Activated CD4-positive, alpha-beta T cell treated with anti-CD3 and anti-CD28 coated beads for 1 hour (primary cell): ENCODE data around the gene HSD17B14.
"Not testable (repeated sequence)": the region's sequence is repeated elsewhere in the genome, so short reads cannot be mapped to it uniquely, and the experiment has no call there.

ENCODE experiments used
- DNase-seq: peaks from one replicate; pipeline ENCODE4 v3.0.0-alpha.2; 2020

HSD17B14 gene

DNA sequence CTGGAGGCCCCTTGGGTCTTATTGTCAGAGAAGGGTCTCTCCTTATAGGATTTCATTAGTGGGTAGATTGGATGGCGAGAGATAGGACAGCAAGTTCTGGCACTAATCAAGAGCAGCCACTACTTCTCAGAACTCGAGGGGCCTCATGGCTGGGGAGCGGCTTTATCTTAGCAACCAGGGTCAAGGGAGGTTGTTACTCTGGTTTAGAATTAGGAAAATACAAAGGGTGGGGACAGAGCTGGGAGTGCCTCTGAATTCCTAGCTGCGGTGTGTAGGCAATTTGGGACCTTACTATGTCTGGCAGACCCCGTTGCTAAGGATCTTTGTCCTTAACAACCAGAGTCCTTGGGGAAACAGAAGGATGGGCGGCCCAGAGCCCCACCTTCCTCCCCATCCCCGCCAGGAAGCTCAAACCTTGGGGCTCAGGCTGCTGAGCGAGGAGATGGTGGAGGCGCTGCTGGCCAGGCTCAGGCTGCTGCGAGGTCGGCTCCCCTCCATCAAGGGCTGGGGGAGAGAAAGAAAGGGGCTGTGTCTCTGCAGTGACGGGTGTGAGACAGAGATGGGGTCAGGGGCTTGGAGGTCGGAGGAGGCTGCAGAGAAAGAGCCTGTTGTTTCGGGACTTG, 30.9 kb upstream of the HSD17B14 start:
- DNase-seq: no peak

DNA sequence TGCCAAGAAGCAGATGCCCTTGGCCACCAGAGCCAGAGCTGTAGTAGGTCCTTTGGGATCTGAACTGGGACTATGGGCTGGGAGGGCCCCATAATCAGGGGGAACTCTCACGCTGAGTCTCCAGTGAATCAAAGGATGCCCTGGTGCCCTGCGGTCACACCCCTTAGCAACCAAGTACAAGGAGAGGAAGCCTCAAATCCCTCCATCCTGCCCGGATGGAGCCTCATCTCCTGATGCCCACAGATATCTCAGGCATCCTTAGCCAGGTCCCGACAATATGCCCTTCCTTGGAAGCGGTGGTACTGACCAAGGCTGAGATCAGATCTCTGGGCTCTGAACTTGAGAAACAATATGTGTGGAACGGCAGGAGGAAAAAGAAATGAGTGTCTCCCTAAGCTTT, 30.4 kb upstream of the HSD17B14 start:
- DNase-seq: no peak

DNA sequence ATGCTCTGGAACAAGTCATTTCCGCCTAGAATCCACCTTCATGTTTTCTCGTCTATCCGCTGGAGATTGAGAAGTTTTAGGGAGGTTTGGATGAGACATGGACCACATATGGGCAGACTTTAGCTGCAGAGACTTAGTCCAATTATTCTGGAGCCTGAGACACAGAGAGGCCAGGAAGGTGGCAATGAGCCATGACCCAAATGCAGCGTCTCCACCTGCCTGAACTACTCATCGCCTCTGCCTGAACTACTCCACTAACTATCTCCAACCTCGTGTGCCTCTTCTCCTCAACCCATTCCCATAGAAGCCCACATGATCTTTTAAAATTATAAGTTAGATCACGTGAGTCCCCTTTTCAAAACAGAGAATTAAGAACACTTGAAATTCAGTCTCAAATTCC, 26.5 kb upstream of the HSD17B14 start:
- no peak for DNase-seq

DNA sequence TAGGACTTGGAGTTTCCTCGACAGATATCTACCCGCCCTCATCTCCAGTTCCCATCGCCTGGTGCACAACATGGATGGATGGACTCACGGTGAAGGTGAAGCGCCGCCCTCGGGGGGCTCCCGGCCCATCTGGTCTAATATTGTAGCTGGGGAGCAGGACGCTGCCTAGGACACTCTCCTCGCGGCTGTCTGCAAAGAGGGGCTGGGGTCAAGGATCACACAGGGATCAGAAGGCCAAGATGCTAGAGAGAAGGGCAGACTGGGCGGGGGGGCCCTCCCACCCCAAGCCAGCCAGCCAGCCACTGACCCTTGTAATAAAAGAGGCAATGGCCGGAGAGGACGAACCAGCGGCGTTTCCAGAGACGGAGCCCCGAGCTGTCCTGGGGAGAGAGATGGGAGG, 25.0 kb upstream of the HSD17B14 start:
- no peak for DNase-seq

- no peak for DNase-seq
Measured at GRCh38 chr19:48859711-48860572, 23.7 kb upstream of the HSD17B14 start.

DNA sequence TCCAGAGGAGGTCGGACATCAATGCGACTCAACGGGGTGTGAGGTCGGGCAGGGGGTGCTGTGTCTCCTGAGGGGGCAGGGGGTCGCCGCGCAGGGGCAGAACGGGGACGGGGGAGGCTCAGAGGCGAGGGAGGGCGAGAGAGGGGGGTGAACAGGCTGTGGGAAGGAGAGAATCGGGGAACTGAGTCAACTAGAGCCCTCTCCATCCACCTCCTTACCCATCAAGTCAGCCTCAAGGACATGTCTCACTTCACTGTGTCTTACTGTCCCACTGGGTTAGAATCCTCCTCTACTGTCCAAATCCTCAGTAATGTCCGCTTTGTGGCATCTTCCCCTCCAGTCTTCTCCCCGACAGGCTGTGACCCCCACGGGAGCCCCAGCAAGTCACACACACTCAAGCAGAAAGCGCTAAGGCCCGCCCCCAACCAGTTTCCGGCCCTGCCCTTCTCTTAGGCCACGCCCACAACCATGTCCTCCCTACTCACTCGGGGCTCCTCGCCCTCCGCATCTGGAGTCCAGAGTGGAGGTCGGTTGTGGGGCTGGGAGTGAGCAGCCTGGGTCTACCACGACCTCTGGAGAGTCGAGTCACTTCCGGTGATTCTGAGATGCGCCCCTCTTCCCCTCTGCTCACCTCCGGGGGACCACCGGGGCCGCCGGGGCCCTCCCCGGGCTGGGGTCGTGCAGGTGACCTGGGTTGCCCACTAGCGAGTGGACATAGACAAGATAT, 22.9 kb upstream of the HSD17B14 start:
- peak; percentile 73 for DNase-seq

GRCh38 chr19:48856921-48857320, 20.6 kb upstream of the HSD17B14 start:
- no peak for DNase-seq

- no peak for DNase-seq
Measured at GRCh38 chr19:48854103-48854502, 17.8 kb upstream of the HSD17B14 start.

DNA sequence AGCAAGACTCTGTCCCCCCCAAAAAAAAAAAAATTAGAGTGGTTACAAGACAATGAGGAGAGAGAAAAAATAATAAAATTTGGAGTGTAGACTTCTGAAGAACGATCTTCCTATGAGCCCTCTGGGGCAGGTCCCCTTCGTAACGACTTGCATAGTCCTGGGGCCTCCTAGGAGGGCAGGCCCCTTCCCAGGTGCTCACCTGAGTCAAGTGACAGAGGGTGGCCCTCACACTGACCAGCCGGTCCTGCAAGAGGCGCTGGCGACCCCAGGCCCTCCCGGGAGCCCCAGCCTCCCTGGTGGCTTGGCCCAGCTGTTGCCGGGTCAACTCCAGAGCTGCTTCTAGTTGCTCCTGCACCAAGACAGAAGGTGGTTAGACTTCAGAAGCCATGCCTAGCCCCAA, 17.2 kb upstream of the HSD17B14 start:
- DNase-seq: no peak

DNA sequence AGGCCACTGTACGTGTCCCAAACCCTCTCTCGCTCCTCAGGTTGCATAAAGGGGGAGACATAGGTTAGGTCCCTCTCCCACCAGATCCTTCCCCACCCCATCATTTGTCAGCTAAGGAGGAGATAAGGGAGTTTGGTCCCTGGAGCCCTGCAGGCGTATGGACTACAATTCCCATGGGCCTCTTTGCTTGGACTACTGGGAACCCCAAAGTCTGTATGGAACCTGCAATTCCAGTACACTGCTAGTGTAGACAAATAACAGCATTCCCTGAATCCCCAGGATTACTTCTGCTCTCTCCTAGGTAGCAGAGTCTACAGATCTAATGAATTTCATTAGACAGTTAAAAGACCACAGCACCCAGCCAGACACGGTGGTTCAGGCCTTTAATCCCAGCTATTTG, 16.0 kb upstream of the HSD17B14 start:
- no peak for DNase-seq

GRCh38 chr19:48846659-48847058, 10.4 kb upstream of the HSD17B14 start:
- DNase-seq: not testable (repeated sequence)

- no peak for DNase-seq
Measured at GRCh38 chr19:48845384-48845783, 9.1 kb upstream of the HSD17B14 start.

DNA sequence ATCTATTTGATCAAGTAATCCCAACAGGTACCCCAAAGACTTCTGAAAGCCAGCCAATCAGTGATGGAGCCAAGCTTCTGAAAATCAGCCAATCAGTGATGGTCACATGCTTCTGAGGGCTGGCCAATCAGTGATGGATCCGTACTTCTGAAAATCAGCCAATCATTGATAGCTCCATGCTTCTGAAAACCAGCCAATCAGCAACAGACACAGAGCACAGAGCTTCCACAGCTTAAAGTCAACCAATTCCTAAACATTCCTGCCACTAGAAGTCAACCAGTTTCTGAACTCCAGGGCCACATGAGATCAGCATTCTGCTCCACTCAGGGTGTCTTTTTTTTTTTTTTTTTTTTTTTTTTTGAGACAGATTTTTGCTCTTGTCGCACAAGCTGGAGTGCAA, 8.2 kb upstream of the HSD17B14 start:
- no peak for DNase-seq

GRCh38 chr19:48842789-48843162, 6.5 kb upstream of the HSD17B14 start:
- peak; percentile 11 for DNase-seq

GRCh38 chr19:48841571-48841970, 5.3 kb upstream of the HSD17B14 start:
- no peak for DNase-seq

GRCh38 chr19:48841047-48841446, 4.8 kb upstream of the HSD17B14 start:
- no peak for DNase-seq

GRCh38 chr19:48837687-48838086, 1.4 kb upstream of the HSD17B14 start:
- no peak for DNase-seq

DNA sequence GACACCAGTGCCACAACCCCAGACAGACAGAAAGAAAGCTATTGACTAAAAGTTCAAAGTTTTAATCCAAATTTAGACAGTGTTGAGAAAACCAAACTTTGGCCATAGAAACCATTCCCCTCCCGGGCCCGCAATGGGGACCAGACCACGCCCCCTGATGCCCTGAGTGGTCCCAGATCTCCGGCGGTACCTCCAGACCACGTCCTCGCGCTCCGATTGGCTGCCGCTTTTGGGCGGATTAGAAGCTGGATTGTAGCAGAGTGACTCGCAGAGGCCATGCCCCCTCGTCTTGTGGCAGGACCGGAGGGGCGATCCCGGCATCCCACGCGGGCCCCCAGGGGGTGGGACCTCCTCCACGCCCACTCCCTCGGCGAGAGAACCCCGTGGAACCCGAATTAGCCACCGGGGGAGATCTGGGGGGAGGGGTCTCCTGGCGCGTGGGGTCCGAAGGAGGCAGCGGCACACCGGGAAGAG, 797 bp upstream of the HSD17B14 start:
- DNase-seq: peak; percentile 62

- peak; percentile 87 for DNase-seq
Measured at GRCh38 chr19:48835734-48836088, 580 bp downstream of the HSD17B14 start.

- DNase-seq: no peak
Measured at GRCh38 chr19:48833977-48834376, 2.3 kb downstream of the HSD17B14 start.

- no peak for DNase-seq
Measured at GRCh38 chr19:48833049-48833448, 3.2 kb downstream of the HSD17B14 start.

DNA sequence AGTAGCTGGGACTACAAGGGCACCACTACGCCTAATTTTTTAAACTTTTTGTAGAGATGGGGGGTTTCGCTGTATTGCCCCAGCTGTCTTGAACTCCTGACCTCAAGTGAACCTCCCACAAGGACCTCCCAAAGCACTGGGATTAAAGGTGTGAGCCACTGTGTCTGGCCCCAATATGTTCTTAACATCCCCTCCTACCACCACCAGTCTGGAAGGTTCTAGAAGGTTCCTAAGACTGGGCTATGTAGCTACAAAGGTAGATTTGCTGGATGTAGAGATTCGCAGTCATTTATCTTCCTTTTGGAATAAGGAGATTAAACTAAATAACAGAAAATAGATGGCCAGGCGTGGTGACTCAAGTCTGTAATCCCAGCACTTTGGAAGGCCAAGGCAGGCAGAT, 5.3 kb downstream of the HSD17B14 start:
- DNase-seq: no peak

DNA sequence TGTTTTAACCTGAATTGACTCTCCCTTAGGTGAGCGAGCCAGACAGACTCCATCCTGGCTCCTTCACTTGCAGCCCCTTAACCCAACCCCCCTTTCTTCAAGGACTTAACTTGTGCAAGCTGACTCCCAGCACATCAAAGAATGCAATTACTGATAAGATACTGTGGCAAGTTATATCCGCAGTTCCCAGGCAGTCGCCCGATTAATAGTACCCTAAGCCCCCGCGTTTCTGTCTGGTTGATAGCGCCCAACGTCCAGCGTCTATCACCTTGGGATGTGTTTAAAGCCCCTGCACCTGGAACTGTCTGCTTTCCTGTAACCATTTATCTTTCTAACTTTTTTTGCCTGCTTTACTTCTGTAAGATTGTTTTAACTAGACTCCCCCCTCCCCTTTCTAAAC, 6.2 kb downstream of the HSD17B14 start:
- no peak for DNase-seq

DNA sequence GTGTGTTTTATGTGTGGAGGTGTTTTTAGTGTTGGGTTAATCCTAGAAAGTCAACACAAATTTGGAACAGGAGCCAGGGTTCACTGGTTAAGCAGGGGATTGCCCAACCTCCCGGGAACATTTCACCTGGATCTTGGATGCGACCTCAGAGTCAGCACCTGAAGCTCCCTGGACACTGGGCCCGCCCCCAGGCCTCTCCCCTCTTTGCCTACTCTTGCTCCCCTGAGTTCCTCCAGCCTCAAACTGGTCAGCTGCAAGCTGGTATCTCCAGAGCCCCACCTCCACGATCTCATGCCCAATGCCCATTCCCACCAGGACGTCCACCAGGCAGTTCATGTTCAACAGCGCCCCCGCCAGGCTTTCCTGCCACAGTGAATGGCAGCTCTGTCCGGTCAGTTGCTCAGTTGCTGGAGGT, 9.7 kb downstream of the HSD17B14 start:
- no peak for DNase-seq
